Measurements from ENCODE around the gene RAB8A. TPM values are rescaled to one million over a fixed set of nuclear protein-coding genes. Genes with fewer than 3 reads are reported as not detected.

The RAB8A gene
- total RNA-seq, 1 experiment from 2014 or later: 126 TPM

DNA sequence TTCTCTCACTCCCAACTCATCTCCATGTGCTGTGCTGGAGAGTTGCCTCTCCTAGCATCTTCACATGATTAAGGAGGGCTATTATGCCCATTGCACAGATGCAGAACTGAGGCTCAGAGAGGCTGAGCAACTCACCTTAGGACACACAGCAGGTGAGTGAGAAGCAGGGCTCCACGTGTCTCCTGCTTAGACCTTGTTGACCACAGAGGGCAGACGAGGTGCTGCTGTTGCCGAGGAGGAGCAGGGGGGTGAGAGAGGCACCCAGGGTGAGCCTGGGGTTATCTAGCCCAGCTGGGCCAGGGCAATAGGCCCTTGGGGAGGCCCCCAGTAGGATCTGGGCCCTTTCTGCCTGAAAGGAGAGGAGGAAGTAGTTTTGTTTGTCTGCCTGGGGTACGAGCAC lies 29.4 kb downstream of the RAB8A start:
- no peak overlapping the region for H3K4me3 ChIP-seq (ENCODE audit: low read depth, low read length, poor library complexity, severe bottlenecking)
- no peaks in the 10 kb centered on the region for H3K27me3 ChIP-seq (replicated peaks; ENCODE audit: insufficient read depth, low read depth, low read length, poor library complexity)
- no peak overlapping the region for H3K27ac ChIP-seq (ENCODE audit: low read depth, low read length, poor library complexity, severe bottlenecking)
- no peak for DNase-seq (ENCODE audit: low spot score)
- no peaks in the 10 kb centered on the region for H3K9me3 ChIP-seq (ENCODE audit: low read depth, low read length, poor library complexity, severe bottlenecking)
- no peaks in the 10 kb centered on the region for H3K36me3 ChIP-seq (ENCODE audit: insufficient read depth, low read length, poor library complexity, severe bottlenecking)
- TF ChIP-seq, protein P1, sequence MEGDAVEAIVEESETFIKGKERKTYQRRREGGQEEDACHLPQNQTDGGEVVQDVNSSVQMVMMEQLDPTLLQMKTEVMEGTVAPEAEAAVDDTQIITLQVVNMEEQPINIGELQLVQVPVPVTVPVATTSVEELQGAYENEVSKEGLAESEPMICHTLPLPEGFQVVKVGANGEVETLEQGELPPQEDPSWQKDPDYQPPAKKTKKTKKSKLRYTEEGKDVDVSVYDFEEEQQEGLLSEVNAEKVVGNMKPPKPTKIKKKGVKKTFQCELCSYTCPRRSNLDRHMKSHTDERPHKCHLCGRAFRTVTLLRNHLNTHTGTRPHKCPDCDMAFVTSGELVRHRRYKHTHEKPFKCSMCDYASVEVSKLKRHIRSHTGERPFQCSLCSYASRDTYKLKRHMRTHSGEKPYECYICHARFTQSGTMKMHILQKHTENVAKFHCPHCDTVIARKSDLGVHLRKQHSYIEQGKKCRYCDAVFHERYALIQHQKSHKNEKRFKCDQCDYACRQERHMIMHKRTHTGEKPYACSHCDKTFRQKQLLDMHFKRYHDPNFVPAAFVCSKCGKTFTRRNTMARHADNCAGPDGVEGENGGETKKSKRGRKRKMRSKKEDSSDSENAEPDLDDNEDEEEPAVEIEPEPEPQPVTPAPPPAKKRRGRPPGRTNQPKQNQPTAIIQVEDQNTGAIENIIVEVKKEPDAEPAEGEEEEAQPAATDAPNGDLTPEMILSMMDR (conservative IDR thresholded peaks at IDR 0.05; ENCODE audit: low read depth, low read length): no peak
- intact Hi-C loops (cut with micrococcal nuclease; ENCODE audit: unreplicated experiment): no loop called here
- CTCF ChIA-PET: no interaction called here
- POLR2A ChIA-PET (ENCODE audit: low non-redundant PET): no interaction called here
- H3K4me1 ChIP-seq (ENCODE audit: insufficient read depth, low read length, poor library complexity, severe bottlenecking): no peaks in the 10 kb centered on the region
- BruUV-seq (replicated peaks): no TSS peak

- Histone ChIP-seq H3K4me3 (ENCODE audit: low read depth, low read length, poor library complexity, severe bottlenecking) (no peak overlapping the region), H3K36me3 (ENCODE audit: insufficient read depth, low read length, poor library complexity, severe bottlenecking) (no peaks in the 10 kb centered on the region), H3K4me1 (ENCODE audit: insufficient read depth, low read length, poor library complexity, severe bottlenecking) (no peaks in the 10 kb centered on the region), H3K27me3 (replicated peaks; ENCODE audit: insufficient read depth, low read depth, low read length, poor library complexity) (no peaks in the 10 kb centered on the region), H3K27ac (ENCODE audit: low read depth, low read length, poor library complexity, severe bottlenecking) (no peak overlapping the region), H3K9me3 (ENCODE audit: low read depth, low read length, poor library complexity, severe bottlenecking) (no peaks in the 10 kb centered on the region)
- TF ChIP-seq, protein P1 (conservative IDR thresholded peaks at IDR 0.05; ENCODE audit: low read depth, low read length): no peak
- TF ChIP-seq EZH2 (IDR thresholded peaks at IDR 0.05; ENCODE audit: borderline replicate concordance, low read depth, low read length, poor library complexity, severe bottlenecking): no peak
- intact Hi-C loops (cut with micrococcal nuclease; ENCODE audit: unreplicated experiment): no loop called here
- DNase-seq (ENCODE audit: low spot score): no peak
- BruUV-seq (replicated peaks): no TSS peak
- CTCF ChIA-PET: no interaction called here
- POLR2A ChIA-PET (ENCODE audit: low non-redundant PET): no interaction called here
Observed at GRCh38 chr19:16142032-16142580, 30.4 kb downstream of the RAB8A start.

DNA sequence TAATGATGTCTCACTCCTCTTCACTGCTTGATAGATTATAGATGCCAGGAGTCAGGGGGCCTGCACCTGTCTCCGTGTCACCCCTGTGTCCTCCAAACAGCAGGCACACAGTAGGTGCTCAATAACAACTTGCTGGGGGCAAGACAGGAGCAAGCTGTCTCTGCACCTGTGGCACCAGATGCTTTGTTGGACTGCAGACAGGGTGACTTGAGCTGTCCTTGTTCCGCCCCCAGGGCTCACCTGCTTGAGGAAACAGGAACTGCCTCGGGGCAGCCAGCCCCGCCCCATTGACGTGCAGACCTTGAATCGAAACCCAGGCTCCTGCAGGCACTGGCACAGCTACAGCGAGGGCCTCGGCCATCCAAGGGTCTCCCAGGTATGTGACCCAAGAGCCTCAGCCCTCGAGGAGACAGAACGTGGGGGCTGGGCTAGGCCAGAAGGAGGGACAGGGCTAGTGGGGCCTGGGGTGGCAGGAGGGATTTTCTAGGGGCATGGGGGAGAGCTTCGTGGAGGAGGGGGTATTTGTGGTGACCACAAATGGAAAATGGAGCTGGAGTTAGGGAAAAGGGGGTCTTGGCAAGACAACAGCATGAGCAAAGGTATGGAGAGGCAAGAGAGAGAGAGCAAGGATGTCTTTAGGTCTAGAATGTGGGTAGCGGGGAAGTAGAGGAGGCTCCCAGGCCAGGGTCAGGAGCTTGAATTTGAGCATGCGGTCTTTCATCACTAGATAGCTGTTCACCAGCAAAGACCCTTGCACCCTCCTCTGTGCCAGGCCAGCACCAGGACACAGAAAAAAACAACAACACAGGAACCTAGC lies 31.9 kb downstream of the RAB8A start, which contains the start of gene HSH2D:
Gene HSH2D, plus strand, starts transcription at position 287 of the 817 bp plus-strand sequence. CDS start 5,066 bp downstream, outside the sequence.
- Histone ChIP-seq H3K4me3 (ENCODE audit: low read depth, low read length, poor library complexity, severe bottlenecking) (no peak within 1 kb of the TSS), H3K27me3 (replicated peaks; ENCODE audit: insufficient read depth, low read depth, low read length, poor library complexity) (no peaks in the 10 kb centered on the region), H3K9me3 (ENCODE audit: low read depth, low read length, poor library complexity, severe bottlenecking) (no peaks in the 10 kb centered on the region), H3K36me3 (ENCODE audit: insufficient read depth, low read length, poor library complexity, severe bottlenecking) (no peaks in the 10 kb centered on the region), H3K27ac (ENCODE audit: low read depth, low read length, poor library complexity, severe bottlenecking) (no peak within 1 kb of the TSS), H3K4me1 (ENCODE audit: insufficient read depth, low read length, poor library complexity, severe bottlenecking) (no peaks in the 10 kb centered on the region)
- POLR2A ChIA-PET (ENCODE audit: low non-redundant PET): no interaction called here
- CTCF ChIA-PET: interaction anchor here (0.6 kb wide), 1 partner anchor 234 kb away, joined by 3 read pairs; no protein-coding TSS in a partner anchor
- BruUV-seq (replicated peaks): no TSS peak
- DNase-seq (ENCODE audit: low spot score): no peak
- intact Hi-C loops (cut with micrococcal nuclease; ENCODE audit: unreplicated experiment): no loop called here
- no peak for TF ChIP-seq EZH2 (IDR thresholded peaks at IDR 0.05; ENCODE audit: borderline replicate concordance, low read depth, low read length, poor library complexity, severe bottlenecking)
- TF ChIP-seq, protein P1 (conservative IDR thresholded peaks at IDR 0.05; ENCODE audit: low read depth, low read length): no peak

All from A673 (cell line).